T1000 (cell line): ENCODE data around the gene PDE4D.
"Not testable (repeated sequence)": the region's sequence is repeated elsewhere in the genome, so short reads cannot be mapped to it uniquely, and the experiment has no call there.

ENCODE experiments used
- DNase-seq: peaks from one replicate; lab custom pipeline; 2025; ENCODE audit warnings: mixed read lengths; lab: John Stamatoyannopoulos, UW

PDE4D gene

GRCh38 chr5:59071755-59072549 lies 821.6 kb downstream of the PDE4D start:
- no peak for DNase-seq

GRCh38 chr5:59069438-59070079 lies 824.0 kb downstream of the PDE4D start:
- peak; percentile 31 for DNase-seq

GRCh38 chr5:59067956-59068656 lies 825.4 kb downstream of the PDE4D start:
- no peak for DNase-seq

- DNase-seq = no peak
Observed at GRCh38 chr5:59066367-59067163, 827.0 kb downstream of the PDE4D start.

- no peak for DNase-seq
Observed at GRCh38 chr5:59065554-59065953, 828.0 kb downstream of the PDE4D start.

DNA sequence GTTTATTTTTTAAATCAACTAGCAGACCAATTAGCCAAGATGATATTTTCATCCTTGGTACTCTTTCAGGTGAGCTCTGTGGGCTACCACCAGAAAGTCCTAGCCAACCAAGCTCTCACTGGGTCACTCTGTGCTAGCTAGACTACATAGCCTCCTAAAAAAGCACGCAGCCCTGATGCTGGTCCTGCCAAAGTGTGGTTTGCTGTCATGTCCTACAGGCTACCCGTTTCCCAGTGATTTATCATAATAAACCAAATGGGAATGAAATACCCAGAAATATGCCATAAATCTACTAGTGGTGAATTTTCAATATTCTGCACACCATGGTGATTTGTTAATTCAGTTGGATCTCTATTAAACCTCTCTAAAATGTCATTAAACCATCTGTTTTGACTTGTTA lies 829.2 kb downstream of the PDE4D start:
- DNase-seq = no peak

DNA sequence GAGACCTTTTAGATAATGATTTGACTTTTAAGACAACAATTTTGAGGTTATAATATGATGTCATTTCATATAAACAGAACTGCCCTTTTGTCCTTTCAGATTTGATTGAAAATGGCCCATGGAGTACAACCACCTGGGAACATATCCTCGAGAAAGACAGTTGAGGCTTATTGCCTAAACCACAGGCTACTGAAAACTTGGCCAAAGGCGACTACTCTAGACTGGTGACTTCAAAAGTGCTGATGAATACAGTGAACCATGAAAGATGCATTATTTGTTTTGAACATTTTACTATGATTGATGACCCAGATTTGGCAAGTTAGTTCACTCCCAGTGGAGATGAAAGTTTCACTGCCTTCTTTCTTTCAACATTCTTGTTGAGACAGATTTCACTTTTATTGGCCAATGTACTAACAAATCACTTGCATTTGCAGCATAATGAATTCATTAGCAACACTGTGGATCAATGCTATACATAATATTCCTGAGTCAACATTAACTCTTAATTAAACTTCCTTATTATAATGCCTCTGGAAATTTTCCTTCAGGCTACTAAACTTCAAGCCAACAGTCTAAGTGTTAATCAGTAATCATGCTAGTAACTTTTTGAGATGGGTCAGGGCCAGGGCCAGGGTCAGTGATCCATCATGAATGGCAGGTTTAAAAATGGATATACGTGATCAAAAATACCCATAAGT lies 830.4 kb downstream of the PDE4D start:
- no peak for DNase-seq

DNA sequence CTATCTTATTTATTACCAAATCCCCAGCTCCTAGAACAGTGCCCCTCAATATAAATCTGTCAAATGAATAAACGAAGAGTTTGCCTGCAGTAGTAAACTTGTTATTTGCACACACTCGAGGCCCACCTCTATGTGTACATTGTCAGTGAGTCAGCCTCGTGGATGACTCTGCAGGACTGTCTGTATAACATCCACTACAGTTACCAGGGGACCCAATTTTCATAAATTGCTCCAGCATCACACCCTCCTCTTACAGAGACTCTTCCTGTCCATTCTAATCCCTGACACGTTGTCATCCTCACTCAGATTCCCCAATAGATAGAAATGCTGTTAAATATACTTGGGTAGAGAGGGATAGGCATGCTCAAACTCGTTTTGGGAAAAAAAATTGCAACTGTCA lies 832.1 kb downstream of the PDE4D start:
- no peak for DNase-seq

DNA sequence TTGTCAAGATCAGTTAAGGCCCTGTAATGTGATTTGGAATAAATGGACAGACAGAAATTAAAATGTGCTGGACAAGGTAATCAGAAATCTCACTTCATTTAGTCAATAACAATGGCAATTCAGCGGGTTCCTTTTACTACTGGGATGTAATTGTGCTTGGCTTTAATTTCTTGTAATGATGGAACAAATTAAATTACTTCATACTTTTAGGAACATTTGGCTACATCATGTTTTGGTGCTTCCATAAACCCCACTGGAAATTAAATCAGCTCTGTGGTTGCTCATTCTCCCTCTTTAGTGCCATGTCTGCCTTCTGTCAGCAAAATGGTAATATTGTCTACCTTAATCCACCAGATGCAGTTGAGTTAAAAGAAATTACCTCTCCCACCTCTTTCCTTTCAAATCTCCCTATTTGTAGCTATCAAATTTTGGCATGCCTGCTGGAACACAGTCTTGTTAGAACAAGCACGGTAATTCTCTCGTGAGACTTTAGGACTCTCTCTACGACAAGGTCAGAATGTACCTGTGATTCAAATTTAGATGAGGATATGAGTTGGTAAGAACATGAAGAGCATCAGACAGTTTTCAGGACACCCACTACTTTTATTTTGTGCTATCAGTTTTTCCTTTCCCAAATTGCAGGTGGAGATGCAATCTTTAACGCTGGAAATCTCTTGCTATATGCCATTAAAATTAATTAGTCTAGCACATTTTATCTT lies 834.4 kb downstream of the PDE4D start:
- DNase-seq = no peak

GRCh38 chr5:59058237-59058636 lies 835.3 kb downstream of the PDE4D start:
- no peak for DNase-seq

DNA sequence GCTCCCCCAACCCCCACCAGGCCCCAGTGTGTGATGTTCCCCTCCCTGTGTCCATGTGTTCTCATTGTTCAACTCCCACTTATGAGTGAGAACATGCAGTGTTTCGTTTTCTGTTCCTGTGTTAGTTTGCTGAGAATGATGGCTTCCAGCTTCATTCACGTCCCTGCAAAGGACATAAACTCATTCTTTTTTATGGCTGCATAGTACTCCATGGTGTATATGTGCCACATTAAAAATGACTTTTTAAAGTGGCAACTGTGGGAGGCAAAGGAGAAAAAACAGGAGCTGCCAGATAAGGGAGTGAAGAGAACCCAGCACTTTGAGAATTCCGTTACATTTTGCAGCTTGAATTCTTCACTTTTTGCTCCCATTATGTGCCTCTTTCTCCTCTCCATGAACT lies 836.9 kb downstream of the PDE4D start:
- DNase-seq = not testable (repeated sequence)

DNA sequence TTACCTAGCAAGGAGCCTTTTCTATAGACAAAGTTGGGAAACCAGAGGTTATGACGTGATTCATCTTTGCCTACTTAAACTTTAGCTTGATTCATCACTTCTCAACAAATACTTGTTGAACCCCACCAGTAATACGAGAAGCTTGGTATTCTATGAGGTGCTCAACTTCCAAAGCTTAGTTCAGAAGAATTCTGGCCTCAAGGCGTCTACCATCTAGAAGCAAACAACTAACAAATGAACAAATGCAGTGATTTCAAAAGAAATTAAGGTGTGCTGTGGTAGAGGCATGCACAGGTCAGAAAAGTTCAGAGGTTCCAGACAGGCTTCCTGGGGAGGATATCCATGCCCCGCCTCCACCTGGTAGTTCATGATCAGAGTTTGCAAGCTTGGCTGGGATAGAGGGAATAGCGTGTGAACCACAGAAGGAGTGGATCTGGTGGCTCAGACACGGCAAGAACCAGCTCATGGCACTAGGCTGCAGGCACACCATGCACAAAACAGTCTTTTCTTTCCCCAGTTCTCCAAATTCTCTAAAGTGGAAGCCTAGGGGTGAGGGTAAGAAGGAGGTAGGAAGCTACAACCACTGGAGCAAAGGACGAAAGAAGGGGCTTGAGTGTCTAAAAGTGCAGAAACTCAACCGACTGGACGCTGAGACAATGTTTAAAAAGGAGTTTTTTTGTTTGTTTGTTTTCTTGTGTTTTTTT lies 837.6 kb downstream of the PDE4D start:
- no peak for DNase-seq

GRCh38 chr5:59054963-59055528 lies 838.5 kb downstream of the PDE4D start:
- DNase-seq = no peak

DNA sequence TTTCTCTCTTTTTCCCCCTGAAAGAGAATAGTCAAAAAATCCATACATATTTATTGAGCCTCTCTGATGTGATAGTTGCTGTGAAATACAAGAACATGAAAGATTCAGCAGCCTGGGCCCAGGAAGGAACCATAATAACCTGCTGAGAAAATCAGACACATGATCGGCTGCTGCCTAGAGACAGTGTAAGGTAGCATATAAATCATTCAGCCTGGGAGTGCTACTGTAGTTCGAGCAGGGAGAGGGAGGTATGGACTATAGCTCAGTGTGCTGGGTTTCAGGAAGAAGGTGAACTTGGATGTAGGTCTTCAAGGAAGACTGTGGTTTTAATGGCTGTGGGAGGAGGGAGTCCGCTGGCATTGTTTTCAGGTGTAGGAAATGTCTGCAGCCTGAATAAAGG lies 841.6 kb downstream of the PDE4D start:
- no peak for DNase-seq

GRCh38 chr5:59049095-59049494 lies 844.4 kb downstream of the PDE4D start:
- no peak for DNase-seq

DNA sequence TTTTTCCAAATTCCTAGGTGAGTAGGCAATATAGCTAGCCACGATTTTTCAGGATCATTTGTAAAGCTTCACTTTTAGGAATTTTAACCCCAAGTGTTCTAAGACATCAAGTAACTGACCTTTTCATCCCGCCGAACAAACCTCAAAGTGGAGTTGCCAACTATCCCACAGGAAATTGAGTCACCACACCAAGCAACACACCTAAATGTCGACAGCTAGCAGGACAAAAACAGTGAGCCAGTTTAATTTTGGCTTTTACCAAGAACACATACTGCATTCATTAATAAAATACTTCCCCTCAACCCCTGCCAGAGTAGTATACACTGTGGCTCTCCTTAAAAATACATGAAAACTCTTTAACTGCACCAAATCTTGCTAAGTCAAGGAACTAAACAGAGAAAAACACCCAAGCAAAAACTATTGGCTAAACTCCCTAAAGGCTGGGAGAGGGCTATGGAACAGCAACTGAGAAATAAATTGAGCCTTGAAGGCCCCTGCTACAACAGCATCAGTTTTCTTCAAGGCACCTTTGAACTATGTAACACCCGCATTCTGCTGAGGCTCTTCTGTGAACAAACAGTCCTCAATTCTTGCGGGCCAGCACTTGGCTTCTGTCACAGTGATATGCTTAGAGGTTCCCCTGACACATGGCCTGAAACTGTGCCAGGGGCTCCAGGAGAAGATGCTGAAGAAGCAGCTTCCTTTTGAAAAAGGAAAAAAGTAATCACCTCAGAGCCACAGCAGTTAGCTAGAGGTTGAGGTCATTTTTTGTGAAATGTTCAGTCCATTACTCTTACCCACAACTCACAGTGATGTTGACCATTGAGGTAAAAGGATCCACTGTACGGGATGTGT lies 851.1 kb downstream of the PDE4D start:
- no peak for DNase-seq

DNA sequence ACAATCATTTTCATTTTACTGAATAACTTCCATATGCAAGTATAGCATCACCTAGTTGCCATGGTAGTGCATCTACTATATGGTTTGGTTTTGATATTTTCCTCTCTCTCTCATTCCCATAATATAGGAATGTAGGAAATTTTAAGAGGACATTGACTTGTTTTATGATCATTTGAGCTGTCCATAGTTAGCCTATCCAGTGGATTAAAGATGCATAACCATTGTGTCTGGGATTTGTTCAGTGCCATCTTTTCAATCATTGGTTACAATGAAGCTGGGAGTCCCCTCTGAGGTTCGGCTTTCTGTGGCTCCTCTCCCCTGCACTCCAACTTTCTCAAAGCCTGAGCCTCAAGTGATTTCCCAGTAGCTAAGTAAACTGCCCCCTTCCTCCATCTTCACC lies 852.2 kb downstream of the PDE4D start:
- DNase-seq = no peak

GRCh38 chr5:59040804-59041201 lies 852.7 kb downstream of the PDE4D start:
- DNase-seq = no peak
